Pancreas (tissue), 10 donors: ENCODE data around the gene MXRA7. TPM values are rescaled to one million over a fixed set of nuclear protein-coding genes. Genes with fewer than 3 reads are reported as not detected.
"Not testable (repeated sequence)": the region's sequence is repeated elsewhere in the genome, so short reads cannot be mapped to it uniquely, and the experiment has no call there.

ENCODE experiments used
- ATAC-seq, 4 donors: fragments of 200-7000 bp; cut with Tn5 transposase; one replicate each; pipeline versions ENCODE4 v1.8.0 to v1.9.1; 2020; ENCODE audit warnings: mild to moderate bottlenecking in 4 of 4, moderate library complexity in 4 of 4
- DNase-seq, 6 donors: peaks; one replicate each; pipeline ENCODE4 v3.0.0-alpha.2; 2020
- FAIRE-seq: peaks from 2 replicates; lab custom pipeline; 2012; peaks lifted over from hg19 to GRCh38; lab: Jason Lieb, UNC
- H3K27ac ChIP-seq, 4 donors: fragments of 200-600 bp; sonication (generic); 1 replicate in 3 of 4; 2 replicates in 1 of 4; pipeline versions ENCODE4 v1.5.0 to v1.8.0; 2020
- H3K27me3 ChIP-seq, 4 donors: fragments of 200-600 bp; one replicate each; pipeline ENCODE4 v1.8.0; 2021
- H3K36me3 ChIP-seq, 3 donors: fragments of 200-600 bp; sonication (generic) in 1 of 3; one replicate each; pipeline versions ENCODE4 v1.5.0 to v1.8.0; 2020 to 2021
- H3K4me1 ChIP-seq, 3 donors: fragments of 200-600 bp; one replicate each; pipeline ENCODE4 v1.8.0; 2021
- H3K4me3 ChIP-seq, 4 donors: fragments of 200-600 bp; sonication (generic) in 2 of 4; one replicate each; pipeline versions ENCODE4 v1.5.0 to v1.8.0; 2020 to 2021
- H3K9me3 ChIP-seq, 4 donors: fragments of 200-600 bp; one replicate each; pipeline ENCODE4 v1.8.0; 2021
- WGBS, 2 donors: extraction: QIAGEN DNeasy Blood & Tissue Kit; methylation state at CpG; one replicate each; pipeline ENCODE4 v1.1.7; 2013; 5-methylcytosine and 5-hydroxymethylcytosine counted together
- intact Hi-C, 3 donors: fragments of 100-400 bp; cut with DNase I; formaldehyde crosslinking; loops; one replicate each; pipeline versions ENCODE4 v1.11.1 to v1.14.2; 2022
- polyA plus RNA-seq, 2 donors: library from polyadenylated mRNA; stranded (reverse); fragments of 200-250 nt; gene quantifications; one replicate each; pipeline ENCODE4 v1.2.3, GENCODE V29; 2013
- total RNA-seq, 6 donors: library from RNA; stranded (reverse); fragmentation: NEBNext Ultra II Directional in 4 of 6; extraction: Animal tissue kit (Norgen Biotek cat#: 25700) in 4 of 6; gene quantifications; one replicate each; pipeline versions ENCODE4 v1.2.1 to v1.2.4, GENCODE V29; 2021 to 2023
- TF ChIP-seq, protein P1 (sequence below), 4 donors: fragments of 200-600 bp; sonication (generic) in 3 of 4; IDR thresholded peaks; one replicate each; pipeline versions ENCODE4 v1.5.0 to v1.8.0; 2021; ENCODE audit warnings: antibody characterized with exemption in 4 of 4
- donor health status: healthy with polysubstance abuse.
- donor health status: DM: no; HTN: no; CAD: no; lungs with moderate emphysema.
- donor health status: DM: no; HTN: no; CAD: no.
- donor health status: control.
- donor health status: control.
- donor health status: Bipolar disorder and iron deficiency.
- donor health status: DM: yes; HTN: yes; CAD: no.
- donor health status: DM: no; HTN: no; CAD: no.
- donor health status: DM: no; HTN: no; CAD: no.
- donor health status: DM: yes; HTN: yes; CAD: no.

MXRA7 gene
- total and polyA plus RNA-seq, 8 donors = 32.0 to 137 (median 44.7) TPM

- ATAC-seq (no peak), DNase-seq (no peak)
Measured at GRCh38 chr17:76701471-76701967, 9.2 kb downstream of the MXRA7 start.

GRCh38 chr17:76700617-76701470 lies 9.9 kb downstream of the MXRA7 start:
- H3K4me3 ChIP-seq = no peak overlapping the region
- FAIRE-seq = no peak
- intact Hi-C loops = loop anchor here in 1 of 3 donors (10.0 kb wide), 1 partner anchor 166 kb away; the partner anchor contains the start of gene CYGB
- peak overlapping the region in 3 of 4 donors; percentile 16 to 62 (median 19) for H3K27ac ChIP-seq
- WGBS, 2 donors = 61 to 71% methylated on average over 32 to 33 of the region's 33 CpGs
- no peaks in the 10 kb centered on the region for H3K9me3 ChIP-seq
- H3K4me1 ChIP-seq = no peaks in the 10 kb centered on the region
- ATAC-seq = peak; percentile 28 to 69 (median 62)
- no peaks in the 10 kb centered on the region for H3K27me3 ChIP-seq
- peak in 1 of 6 donors; percentile 48 for DNase-seq
- TF ChIP-seq, protein P1, sequence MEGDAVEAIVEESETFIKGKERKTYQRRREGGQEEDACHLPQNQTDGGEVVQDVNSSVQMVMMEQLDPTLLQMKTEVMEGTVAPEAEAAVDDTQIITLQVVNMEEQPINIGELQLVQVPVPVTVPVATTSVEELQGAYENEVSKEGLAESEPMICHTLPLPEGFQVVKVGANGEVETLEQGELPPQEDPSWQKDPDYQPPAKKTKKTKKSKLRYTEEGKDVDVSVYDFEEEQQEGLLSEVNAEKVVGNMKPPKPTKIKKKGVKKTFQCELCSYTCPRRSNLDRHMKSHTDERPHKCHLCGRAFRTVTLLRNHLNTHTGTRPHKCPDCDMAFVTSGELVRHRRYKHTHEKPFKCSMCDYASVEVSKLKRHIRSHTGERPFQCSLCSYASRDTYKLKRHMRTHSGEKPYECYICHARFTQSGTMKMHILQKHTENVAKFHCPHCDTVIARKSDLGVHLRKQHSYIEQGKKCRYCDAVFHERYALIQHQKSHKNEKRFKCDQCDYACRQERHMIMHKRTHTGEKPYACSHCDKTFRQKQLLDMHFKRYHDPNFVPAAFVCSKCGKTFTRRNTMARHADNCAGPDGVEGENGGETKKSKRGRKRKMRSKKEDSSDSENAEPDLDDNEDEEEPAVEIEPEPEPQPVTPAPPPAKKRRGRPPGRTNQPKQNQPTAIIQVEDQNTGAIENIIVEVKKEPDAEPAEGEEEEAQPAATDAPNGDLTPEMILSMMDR (IDR thresholded peaks at IDR 0.05) = no peak
- H3K36me3 ChIP-seq = no peaks in the 10 kb centered on the region

More at GRCh38 chr17:76701471-76701967, 9.2 kb downstream of the MXRA7 start:
- H3K36me3 ChIP-seq = no peaks in the 10 kb centered on the region
- H3K27me3 ChIP-seq = no peaks in the 10 kb centered on the region
- H3K27ac ChIP-seq = peak overlapping the region in 2 of 4 donors; percentile 16 to 62
- intact Hi-C loops = loop anchor here in 1 of 3 donors (10.0 kb wide), 1 partner anchor 167 kb away; the partner anchor contains the start of gene CYGB
- H3K9me3 ChIP-seq = no peaks in the 10 kb centered on the region
- no peaks in the 10 kb centered on the region for H3K4me1 ChIP-seq
- no peak for FAIRE-seq
- H3K4me3 ChIP-seq = no peak overlapping the region
- TF ChIP-seq, protein P1 (IDR thresholded peaks at IDR 0.05) = no peak
- 62 to 66% methylated on average over 11 of the region's 11 CpGs for WGBS, 2 donors

DNA sequence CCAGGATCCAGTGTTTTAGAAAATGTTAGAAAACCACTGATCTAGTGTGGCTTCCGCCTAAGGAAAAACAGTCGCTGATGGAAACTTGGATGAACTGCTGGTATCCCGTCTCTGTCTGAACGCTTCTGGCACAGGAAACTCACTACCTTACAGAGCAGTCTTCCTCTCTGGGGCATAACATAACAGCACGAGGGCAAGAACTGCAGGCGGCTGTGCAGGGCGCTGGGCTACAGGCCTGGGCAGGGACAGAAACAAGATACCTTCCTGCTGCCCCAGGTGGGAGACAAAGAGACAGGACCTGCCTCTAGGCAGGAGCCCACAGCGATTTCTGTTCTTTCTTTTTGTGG lies 10.5 kb downstream of the MXRA7 start:
- Histone ChIP-seq H3K36me3 (no peaks in the 10 kb centered on the region), H3K9me3 (no peaks in the 10 kb centered on the region), H3K4me1 (no peaks in the 10 kb centered on the region), H3K4me3 (no peak overlapping the region), H3K27ac (peak overlapping the region in 2 of 4 donors; percentile 19 to 62), H3K27me3 (no peaks in the 10 kb centered on the region)
- FAIRE-seq = no peak
- intact Hi-C loops = loop anchor here in 1 of 3 donors (10.0 kb wide), 1 partner anchor 165 kb away; the partner anchor contains the start of gene CYGB
- TF ChIP-seq, protein P1 (IDR thresholded peaks at IDR 0.05) = no peak
- WGBS, 2 donors = 74 to 76% methylated on average over 8 of the region's 8 CpGs
- no peak for DNase-seq
- peak in 3 of 4 donors; percentile 8 to 14 (median 11) for ATAC-seq

DNA sequence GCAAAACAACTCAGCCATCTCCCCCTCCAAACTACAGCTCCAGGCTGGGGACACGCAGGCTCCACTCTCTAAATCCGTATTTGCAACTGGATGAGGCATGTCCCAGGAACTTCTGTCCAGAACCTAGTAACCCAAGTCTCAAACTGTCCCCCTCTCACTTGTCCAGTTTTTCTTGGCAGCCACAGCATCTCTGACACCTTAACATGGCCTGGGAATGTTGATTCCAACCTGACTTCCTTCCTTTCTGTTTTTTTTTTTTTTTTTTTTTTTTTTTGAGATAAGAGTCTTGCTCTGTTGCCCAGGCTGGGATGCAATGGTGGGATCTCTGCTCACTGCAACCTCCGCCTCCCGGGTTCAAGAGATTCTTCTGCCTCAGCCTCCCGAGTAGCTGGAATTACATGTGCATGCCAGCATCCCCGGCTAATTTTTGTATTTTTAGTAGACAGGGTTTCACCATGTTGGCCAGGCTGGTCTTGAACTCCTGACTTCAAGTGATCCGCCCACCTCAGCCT lies 12.2 kb downstream of the MXRA7 start:
- peak in 1 of 6 donors; percentile 1 for DNase-seq
- intact Hi-C loops, H3K36me3 ChIP-seq, H3K27me3 ChIP-seq, H3K4me1 ChIP-seq, H3K9me3 ChIP-seq, H3K4me3 ChIP-seq, H3K27ac ChIP-seq, FAIRE-seq, ATAC-seq: not testable (repeated sequence)
- 87 to 95% methylated on average over 7 of the region's 7 CpGs for WGBS, 2 donors

GRCh38 chr17:76697702-76698465 lies 12.9 kb downstream of the MXRA7 start:
- Histone ChIP-seq H3K27me3 (no peaks in the 10 kb centered on the region), H3K36me3 (no peaks in the 10 kb centered on the region), H3K27ac (no peak overlapping the region), H3K4me3 (no peak overlapping the region), H3K4me1 (no peaks in the 10 kb centered on the region), H3K9me3 (no peaks in the 10 kb centered on the region)
- TF ChIP-seq, protein P1 (IDR thresholded peaks at IDR 0.05) = no peak
- WGBS, 2 donors = 73 to 75% methylated on average over 17 of the region's 17 CpGs
- DNase-seq (peak in 1 of 6 donors; percentile 53), ATAC-seq (peak in 2 of 4 donors; percentile 20 to 56), FAIRE-seq (no peak)
- intact Hi-C loops = no loop called here
